D721Med (cell line): Measurements from ENCODE around the gene KCNG2.

ENCODE experiments used
- DNase-seq: peaks from one replicate; pipeline ENCODE4 v3.0.0; 2011; ENCODE audit warnings: low spot score; ENCODE audit not compliant: insufficient read length
- FAIRE-seq: peaks from 2 replicates; lab custom pipeline; 2011; peaks lifted over from hg19 to GRCh38; lab: Jason Lieb, UNC
- CTCF ChIP-seq: IDR thresholded peaks from 2 replicates; pipeline ENCODE4 v1.5.1; 2012; ENCODE audit warnings: mild to moderate bottlenecking, control low read depth; ENCODE audit not compliant: insufficient read depth; ENCODE audit errors: missing control alignments

KCNG2 gene

GRCh38 chr18:79769698-79770500 is 27.8 kb upstream of the KCNG2 start:
- TF ChIP-seq CTCF: no peak
- no peak for DNase-seq
- no peak for FAIRE-seq

- TF ChIP-seq CTCF: no peak
- FAIRE-seq: no peak
- DNase-seq: no peak
Measured at GRCh38 chr18:79770501-79770815, 27.3 kb upstream of the KCNG2 start.

- FAIRE-seq (no peak), DNase-seq (no peak)
- no peak for TF ChIP-seq CTCF
Measured at GRCh38 chr18:79770826-79771225, 26.9 kb upstream of the KCNG2 start.

GRCh38 chr18:79771446-79772107 is 26.2 kb upstream of the KCNG2 start:
- TF ChIP-seq CTCF: no peak
- DNase-seq: no peak
- FAIRE-seq: no peak

GRCh38 chr18:79772108-79772864 is 25.5 kb upstream of the KCNG2 start:
- no peak for FAIRE-seq
- no peak for TF ChIP-seq CTCF

GRCh38 chr18:79772865-79773696 is 24.7 kb upstream of the KCNG2 start:
- no peak for TF ChIP-seq CTCF
- DNase-seq (no peak), FAIRE-seq (no peak)

More at GRCh38 chr18:79772108-79772864, 25.5 kb upstream of the KCNG2 start:
- no peak for DNase-seq
